Right atrium auricular region (tissue), 2 donors: ENCODE measurements around the gene GPR183. TPM values are rescaled to one million over a fixed set of nuclear protein-coding genes. Genes with fewer than 3 reads are reported as not detected.

Experiments
- DNase-seq: peaks from one replicate; pipeline ENCODE4 v3.0.0-alpha.2; 2019; ENCODE audit warnings: low spot score
- H3K27ac ChIP-seq, 2 donors: fragments of 200-600 bp; sonication (generic); 1 replicate in 1 of 2; 2 replicates in 1 of 2; pipeline ENCODE4 v1.5.1; 2016 to 2019
- H3K27me3 ChIP-seq, 2 donors: fragments of 200-600 bp; sonication (generic); one replicate each; pipeline versions ENCODE4 v1.5.1 to v1.6.0; 2017 to 2019
- H3K36me3 ChIP-seq: fragments of 200-600 bp; sonication (generic); one replicate; pipeline ENCODE4 v1.5.1; 2016
- H3K4me1 ChIP-seq, 2 donors: fragments of 200-600 bp; sonication (generic); one replicate each; pipeline versions ENCODE4 v1.5.1 to v1.6.0; 2017 to 2019
- H3K4me3 ChIP-seq, 2 donors: fragments of 200-600 bp; sonication (generic); 1 replicate in 1 of 2; 2 replicates in 1 of 2; pipeline ENCODE4 v1.5.1; 2017 to 2019; ENCODE audit warnings: mild to moderate bottlenecking in 1 of 2, moderate library complexity in 1 of 2
- H3K9me3 ChIP-seq, 2 donors: fragments of 200-600 bp; sonication (generic); one replicate each; pipeline ENCODE4 v1.5.1; 2019
- CTCF ChIP-seq, 2 donors: fragments of 200-600 bp; sonication (generic); IDR thresholded peaks; one replicate each; pipeline ENCODE4 v1.5.1; 2019; ENCODE audit warnings: antibody characterized with exemption in 2 of 2
- total RNA-seq, 2 donors: library from RNA; depleted of rRNA; stranded (reverse); fragments of >200 nt; gene quantifications; one replicate each; pipeline ENCODE4 v1.1.0, GENCODE V29; 2016

The GPR183 gene
- 10 to 100 TPM in 1 of 2 donors, 1 to 10 TPM in 1; 7.6 to 13.3 TPM for total RNA-seq

GRCh38 chr13:99307247-99307646, at the start of gene GPR183:
GPR183 (minus strand) TSS chr13:99307399; CDS start chr13:99296145, 11,254 bp downstream.
- peak within 1 kb of the TSS; percentile 12 to 20 for H3K4me3 ChIP-seq
- peak within 1 kb of the TSS; percentile 59 to 64 for H3K27ac ChIP-seq
- H3K36me3 ChIP-seq, result no peaks in the 10 kb centered on the region
- H3K9me3 ChIP-seq, result no peaks in the 10 kb centered on the region
- DNase-seq, result no peak
- no peaks in the 10 kb centered on the region for H3K27me3 ChIP-seq
- H3K4me1 ChIP-seq, result peaks cover 0 to 12% of the 10 kb centered on the region in 2 donors
- no peak for TF ChIP-seq CTCF (IDR thresholded peaks at IDR 0.05)

- Histone ChIP-seq H3K9me3 (no peaks in the 10 kb centered on the region), H3K27ac (peak overlapping the region; percentile 26 to 48), H3K36me3 (peaks cover 20% of the 10 kb centered on the region), H3K4me3 (peak overlapping the region in 1 of 2 donors; percentile 27), H3K27me3 (no peaks in the 10 kb centered on the region), H3K4me1 (peaks cover 0 to 7% of the 10 kb centered on the region in 2 donors)
- no peak for TF ChIP-seq CTCF (IDR thresholded peaks at IDR 0.05)
- DNase-seq, result no peak
Observed at GRCh38 chr13:99356262-99357091, 49.3 kb upstream of the GPR183 start.

GRCh38 chr13:99356012-99356261, 48.7 kb upstream of the GPR183 start:
- Histone ChIP-seq H3K27me3 (no peaks in the 10 kb centered on the region), H3K4me3 (peak overlapping the region in 1 of 2 donors; percentile 27), H3K36me3 (peaks cover 20% of the 10 kb centered on the region), H3K9me3 (no peaks in the 10 kb centered on the region), H3K4me1 (peaks cover 0 to 7% of the 10 kb centered on the region in 2 donors), H3K27ac (peak overlapping the region; percentile 26 to 48)
- no peak for TF ChIP-seq CTCF (IDR thresholded peaks at IDR 0.05)
- no peak for DNase-seq

GRCh38 chr13:99355267-99356011, 48.2 kb upstream of the GPR183 start:
- peak overlapping the region in 1 of 2 donors; percentile 26 for H3K27ac ChIP-seq
- H3K36me3 ChIP-seq, result peaks cover 20% of the 10 kb centered on the region
- H3K4me3 ChIP-seq, result no peak overlapping the region

GRCh38 chr13:99354371-99354951, 47.3 kb upstream of the GPR183 start:
- H3K27ac ChIP-seq, result no peak overlapping the region
- H3K9me3 ChIP-seq, result no peaks in the 10 kb centered on the region
- no peak for TF ChIP-seq CTCF (IDR thresholded peaks at IDR 0.05)
- peaks cover 0 to 7% of the 10 kb centered on the region in 2 donors for H3K4me1 ChIP-seq
- H3K27me3 ChIP-seq, result no peaks in the 10 kb centered on the region
- DNase-seq, result no peak
- H3K4me3 ChIP-seq, result no peak overlapping the region
- peaks cover 20% of the 10 kb centered on the region for H3K36me3 ChIP-seq

More at GRCh38 chr13:99355267-99356011, 48.2 kb upstream of the GPR183 start:
- no peak for TF ChIP-seq CTCF (IDR thresholded peaks at IDR 0.05)
- no peak for DNase-seq
- Histone ChIP-seq H3K4me1 (peaks cover 0 to 7% of the 10 kb centered on the region in 2 donors), H3K9me3 (no peaks in the 10 kb centered on the region), H3K27me3 (no peaks in the 10 kb centered on the region)
